C4-2B (cell line): ENCODE data around the gene LTBP1.

Experiments
- CTCF ChIP-seq: fragments of 450-650 bp; conservative IDR thresholded peaks from 2 replicates; pipeline ENCODE4 v1.5.1; 2017; ENCODE audit warnings: mild to moderate bottlenecking
- ZFX ChIP-seq: fragments of 450-650 bp; IDR thresholded peaks from 2 replicates; pipeline ENCODE4 v1.6.1; 2017

- TF ChIP-seq CTCF (no peak), ZFX (no peak)
Measured at GRCh38 chr2:32960647-32961403, 14.1 kb downstream of the LTBP1 start.
